K562 (cell line): ENCODE data around the gene FOXA3. TPM values are rescaled to one million over a fixed set of nuclear protein-coding genes. Genes with fewer than 3 reads are reported as not detected.

ENCODE experiments used
- ATAC-seq: fragments of 200-7000 bp; cut with Tn5 transposase; 3 replicates; pipeline ENCODE4 v1.9.1; 2020; ENCODE audit warnings: moderate library complexity
- BruUV-seq: library from RNA; stranded (reverse); fragments of 400-500 nt; replicated peaks from 2 replicates; lab custom pipeline; 2021; lab: Mats Ljungman, UMichigan
- CTCF ChIA-PET: fragments of 300-600 bp; formaldehyde crosslinking; extraction: SDS; loops from one replicate; lab custom pipeline; 2021; ENCODE audit warnings: low intra/inter-chr PET ratio; lab: Yijun Ruan, JAX
- POLR2A ChIA-PET: fragments of 300-600, 350-650 bp; sonication (Branson Sonifier 250); formaldehyde crosslinking; extraction: SDS; loops from one replicate; lab custom pipeline; 2021; ENCODE audit warnings: antibody characterized with exemption, inconsistent platforms; lab: Yijun Ruan, JAX
- DNase-seq, 4 experiments: peaks; one replicate each; pipeline versions ENCODE4 v3.0.0 to v3.0.0-alpha.2; 2011 to 2018; ENCODE audit warnings: low spot score in 3 of 4, mixed read lengths in 3 of 4; ENCODE audit errors: extremely low read depth in 1 of 4
- FAIRE-seq: peaks from 2 replicates; lab custom pipeline; 2011; peaks lifted over from hg19 to GRCh38; lab: Jason Lieb, UNC
- H2AFZ ChIP-seq: 2 replicates; pipeline ENCODE4 v1.6.0; 2011; ENCODE audit warnings: low read depth, low read length, control low read depth, inconsistent platforms
- H3K27ac ChIP-seq: fragments of 200-600 bp; 3 replicates; pipeline ENCODE4 v1.8.0; 2011; ENCODE audit warnings: low read depth, mild to moderate bottlenecking, control low read depth, inconsistent platforms, low read length, moderate library complexity, mixed read lengths; ENCODE audit errors: extremely low read depth
- H3K27me3 ChIP-seq, 2 experiments: fragments of 300-600 bp in 1 of 2; 2 replicates in 1 of 2; 3 replicates in 1 of 2; pipeline versions ENCODE4 v1.6.0 to v1.8.0; 2011; ENCODE audit warnings: inconsistent platforms in 2 of 2, low read length in 2 of 2, mild to moderate bottlenecking in 1 of 2, mixed read lengths in 1 of 2, moderate library complexity in 1 of 2; ENCODE audit not compliant: control insufficient read depth in 2 of 2, insufficient read depth in 2 of 2
- H3K36me3 ChIP-seq: fragments of 300-600 bp; 3 replicates; pipeline ENCODE4 v1.8.0; 2011; ENCODE audit warnings: mild to moderate bottlenecking, low read length, inconsistent platforms; ENCODE audit not compliant: control insufficient read depth, insufficient read depth
- H3K4me1 ChIP-seq, 2 experiments: fragments of 200-600 bp in 1 of 2; replicated peaks in 1 of 2; 2 replicates in 1 of 2; 3 replicates in 1 of 2; pipeline versions ENCODE4 v1.5.1 to v1.8.0; 2011; ENCODE audit warnings: inconsistent platforms in 2 of 2, low read length in 2 of 2, mild to moderate bottlenecking in 1 of 2, mixed read lengths in 1 of 2, moderate library complexity in 1 of 2; ENCODE audit not compliant: control insufficient read depth in 2 of 2, insufficient read depth in 2 of 2
- H3K4me2 ChIP-seq: 2 replicates; pipeline ENCODE4 v1.6.1; 2011; ENCODE audit warnings: low read length, control low read depth, inconsistent platforms, mixed read lengths; ENCODE audit not compliant: insufficient read depth
- H3K4me3 ChIP-seq: fragments of 200-600 bp; sonication (generic), shearing (Covaris generic); 2 replicates; pipeline ENCODE4 v1.5.1; 2016; ENCODE audit warnings: control low read depth, inconsistent platforms
- H3K79me2 ChIP-seq: fragments of 200-600 bp; 3 replicates; pipeline ENCODE4 v1.8.0; 2011; ENCODE audit warnings: low read length, inconsistent platforms; ENCODE audit not compliant: control insufficient read depth, insufficient read depth
- H3K9ac ChIP-seq, 2 experiments: 2 replicates each; pipeline versions ENCODE4 v1.6.0 to v1.6.1; 2011; ENCODE audit warnings: low read depth in 2 of 2, low read length in 2 of 2, control low read depth in 1 of 2, inconsistent platforms in 1 of 2, mild to moderate bottlenecking in 1 of 2, mixed read lengths in 1 of 2; ENCODE audit not compliant: insufficient read depth in 1 of 2
- H3K9me1 ChIP-seq: one replicate; pipeline ENCODE4 v1.6.0; 2011; ENCODE audit warnings: inconsistent platforms, mild to moderate bottlenecking, low read length, moderate library complexity; ENCODE audit not compliant: control insufficient read depth, insufficient read depth
- H3K9me3 ChIP-seq: replicated peaks from 2 replicates; pipeline ENCODE4 v1.5.1; 2011; ENCODE audit warnings: low read depth, low read length, inconsistent platforms; ENCODE audit not compliant: control insufficient read depth, insufficient read depth
- H4K20me1 ChIP-seq: replicated peaks from 2 replicates; pipeline ENCODE4 v1.6.1; 2011; ENCODE audit warnings: low read length, inconsistent platforms, mixed read lengths; ENCODE audit not compliant: control insufficient read depth, insufficient read depth
- HDAC3 ChIP-seq: fragments of 450-650 bp; IDR thresholded peaks from 2 replicates; pipeline ENCODE4 v1.6.1; 2018; ENCODE audit warnings: borderline replicate concordance, mild to moderate bottlenecking, moderate library complexity; ENCODE audit not compliant: partially characterized antibody
- PRDM10 ChIP-seq: fragments of 450-650 bp; IDR thresholded peaks from 2 replicates; pipeline ENCODE4 v1.6.1; 2018; ENCODE audit not compliant: partially characterized antibody
- WGBS: fragments of 100-300 bp; shearing (Covaris generic); methylation state at CpG from one replicate; pipeline ENCODE4 v1.1.6; 2016; ENCODE audit warnings: low coverage, mixed read lengths; ENCODE audit not compliant: insufficient coverage; ENCODE audit errors: missing lambda C conversion rate; 5-methylcytosine and 5-hydroxymethylcytosine counted together
- in situ Hi-C: fragments of 300-500 bp; cut with MboI; formaldehyde crosslinking; loops from 4 replicates; pipeline ENCODE4 v1.15.0; 2018; ENCODE audit warnings: inconsistent platforms, mixed read lengths
- intact Hi-C: fragments of 100-400 bp; cut with micrococcal nuclease; formaldehyde crosslinking; loops from 2 replicates; pipeline ENCODE4 v1.14.2; 2022
- polyA plus RNA-seq, 8 experiments: library from polyadenylated mRNA; depleted of rRNA in 4 of 8; stranded (reverse) in 5 of 8; unstranded in 3 of 8; fragments of >200 nt; fragmentation: Nextera tagmentation in 2 of 8; fragmentation: Illumina TruSeq in 1 of 8; extraction: Ambion mirVana in 2 of 8; extraction: Trizol in 1 of 8; gene quantifications; 2 replicates each; pipeline versions ENCODE4 v1.2.1 to v1.2.3, GENCODE V29; 2011 to 2014; ENCODE audit warnings: inconsistent platforms in 1 of 8, missing spikeins in 1 of 8
- total RNA-seq, 7 experiments: library from RNA; depleted of rRNA in 6 of 7; stranded (reverse); fragments of >200 nt in 6 of 7; fragmentation: Illumina TruSeq in 2 of 7; extraction: Trizol in 2 of 7; gene quantifications; 2 replicates each; pipeline versions ENCODE4 v1.2.1 to v1.2.3, GENCODE V29; 2011 to 2021; ENCODE audit warnings: low replicate concordance in 1 of 7

Gene FOXA3
- total and polyA plus RNA-seq, 9 of the 15 experiments (the other 6 are each of a cell fraction or from before 2014, with no cell fraction given) = 1.3 to 15.5 (median 4.7) TPM

- TF ChIP-seq HDAC3 (no peak), PRDM10 (no peak)
- TF ChIP-seq, all 486 proteins: peak for 0
- Histone ChIP-seq H3K27ac (no peak overlapping the region), H3K27me3 (no peaks in the 10 kb centered on the region), H3K79me2 (no peaks in the 10 kb centered on the region), H3K9me3 (no peaks in the 10 kb centered on the region), H4K20me1 (0 out of 2 replicates have a peak, but pooled peaks cover 3% of the 10 kb centered on the region), H2AFZ (no peak overlapping the region), H3K9ac (peak overlapping the region in 1 of 2 experiments; percentile 26; a peak in 1 of 4 replicates), H3K4me1 (peaks cover 0 to 8% of the 10 kb centered on the region in 2 experiments; a peak in 1 of 5 replicates), H3K4me3 (no peak overlapping the region), H3K36me3 (peaks cover 96% of the 10 kb centered on the region; the same call in 2 of the 3 replicates), H3K9me1 (peaks cover 6% of the 10 kb centered on the region), H3K4me2 (no peak overlapping the region)
- FAIRE-seq (no peak), ATAC-seq (no peak), DNase-seq (no peak)
- WGBS = 98% methylated on average over 8 of the region's 8 CpGs
- intact Hi-C loops = no loop called here
- ChIA-PET CTCF (no interaction called here), POLR2A (interaction anchor here (0.7 to 1.7 kb wide), 3 partner anchors 11 to 156 kb away, joined by 3 to 5 read pairs (median 3); no protein-coding TSS in a partner anchor)
- BruUV-seq = no TSS peak
- in situ Hi-C loops = no loop called here
Measured at GRCh38 chr19:45825263-45825605, 38.9 kb upstream of the FOXA3 start.
